IMR-90 (cell line): ENCODE measurements around the gene AUTS2. TPM values are rescaled to one million over a fixed set of nuclear protein-coding genes. Genes with fewer than 3 reads are reported as not detected.

ENCODE experiments used
- ATAC-seq: fragments of 200-7000 bp; cut with Tn5 transposase; 2 replicates; pipeline ENCODE4 v1.9.1; 2020; ENCODE audit warnings: low read depth, mild to moderate bottlenecking, moderate library complexity
- BruUV-seq: library from RNA; stranded (reverse); fragments of 400-500 nt; replicated peaks from 2 replicates; lab custom pipeline; 2021; lab: Mats Ljungman, UMichigan
- CTCF ChIA-PET: fragments of 300-600 bp; formaldehyde crosslinking; extraction: SDS; loops from one replicate; lab custom pipeline; 2021; ENCODE audit warnings: antibody characterized with exemption; lab: Yijun Ruan, JAX
- POLR2A ChIA-PET: fragments of 300-600 bp; sonication (Branson Sonifier 250); formaldehyde crosslinking; loops from one replicate; lab custom pipeline; 2022; ENCODE audit warnings: antibody characterized with exemption; ENCODE audit not compliant: unreplicated experiment; lab: Charles Lee
- DNase-seq: peaks from one replicate; pipeline ENCODE4 v3.0.0; 2013
- H2AFZ ChIP-seq: replicated peaks from 2 replicates; pipeline ENCODE3; 2013; ENCODE audit warnings: low read length, mild to moderate bottlenecking; ENCODE audit not compliant: poor library complexity
- H2AK5ac ChIP-seq: 2 replicates; pipeline ENCODE4 v1.6.1; 2013; ENCODE audit warnings: low read depth, low read length, inconsistent platforms
- H2AK9ac ChIP-seq: replicated peaks from 2 replicates; pipeline ENCODE3; 2013; ENCODE audit warnings: mild to moderate bottlenecking, low read depth, low read length, moderate library complexity; ENCODE audit not compliant: poor library complexity
- H2BK120ac ChIP-seq: 2 replicates; pipeline ENCODE4 v1.6.1; 2013; ENCODE audit warnings: low read depth, low read length, inconsistent platforms
- H2BK15ac ChIP-seq: 3 replicates; pipeline ENCODE4 v1.6.1; 2013; ENCODE audit warnings: low read depth, low read length, inconsistent platforms
- H2BK20ac ChIP-seq: 2 replicates; pipeline ENCODE4 v1.6.1; 2013; ENCODE audit warnings: low read depth, mild to moderate bottlenecking, inconsistent platforms, low read length, moderate library complexity
- H2BK5ac ChIP-seq: 2 replicates; pipeline ENCODE4 v1.6.1; 2013; ENCODE audit warnings: mild to moderate bottlenecking, low read depth, low read length, inconsistent platforms; ENCODE audit not compliant: poor library complexity, severe bottlenecking
- H3K14ac ChIP-seq: replicated peaks from 2 replicates; pipeline ENCODE4 v1.6.1; 2013; ENCODE audit warnings: low read depth, low read length, inconsistent platforms
- H3K18ac ChIP-seq: 2 replicates; pipeline ENCODE4 v1.6.1; 2013; ENCODE audit warnings: low read depth, low read length, control low read depth
- H3K23ac ChIP-seq: 2 replicates; pipeline ENCODE4 v1.6.1; 2013; ENCODE audit warnings: low read depth, low read length, inconsistent platforms
- H3K27ac ChIP-seq: 2 replicates; pipeline ENCODE4 v1.5.1; 2013; ENCODE audit warnings: mild to moderate bottlenecking, control low read depth, low read length; ENCODE audit not compliant: insufficient read depth
- H3K27me3 ChIP-seq: 2 replicates; pipeline ENCODE4 v1.6.1; 2013; ENCODE audit warnings: low read length; ENCODE audit not compliant: control insufficient read depth, insufficient read depth
- H3K36me3 ChIP-seq: 2 replicates; pipeline ENCODE4 v1.6.1; 2013; ENCODE audit warnings: low read length, mixed read lengths; ENCODE audit not compliant: control insufficient read depth, insufficient read depth
- H3K4ac ChIP-seq: 2 replicates; pipeline ENCODE4 v1.6.1; 2013; ENCODE audit warnings: low read depth, low read length, inconsistent platforms
- H3K4me1 ChIP-seq: 2 replicates; pipeline ENCODE4 v1.6.1; 2013; ENCODE audit warnings: low read length, mixed read lengths; ENCODE audit not compliant: control insufficient read depth, insufficient read depth
- H3K4me2 ChIP-seq: 2 replicates; pipeline ENCODE4 v1.6.1; 2013; ENCODE audit warnings: low read depth, mild to moderate bottlenecking, control low read depth, low read length, moderate library complexity
- H3K4me3 ChIP-seq: 2 replicates; pipeline ENCODE4 v1.5.1; 2013; ENCODE audit warnings: low read depth, mild to moderate bottlenecking, control low read depth, low read length, moderate library complexity; ENCODE audit not compliant: insufficient read depth
- H3K56ac ChIP-seq: 2 replicates; pipeline ENCODE4 v1.6.1; 2013; ENCODE audit warnings: low read length, inconsistent platforms; ENCODE audit not compliant: insufficient read depth; ENCODE audit errors: extremely low read depth
- H3K79me1 ChIP-seq, 2 experiments: 2 replicates each; pipeline ENCODE4 v1.6.1; 2013; ENCODE audit warnings: low read length in 2 of 2, inconsistent platforms in 1 of 2, low read depth in 1 of 2
- H3K9ac ChIP-seq: 2 replicates; pipeline ENCODE4 v1.6.1; 2013; ENCODE audit warnings: low read depth, low read length, control low read depth
- H3K9me1 ChIP-seq: 2 replicates; pipeline ENCODE4 v1.6.1; 2013; ENCODE audit warnings: low read length, inconsistent platforms; ENCODE audit not compliant: insufficient read depth
- H3K9me3 ChIP-seq: 2 replicates; pipeline ENCODE4 v1.6.1; 2013; ENCODE audit warnings: low read length; ENCODE audit not compliant: control insufficient read depth, insufficient read depth
- H4K20me1 ChIP-seq: 2 replicates; pipeline ENCODE4 v1.6.1; 2013; ENCODE audit warnings: low read length, inconsistent platforms; ENCODE audit not compliant: insufficient read depth
- H4K5ac ChIP-seq: 2 replicates; pipeline ENCODE4 v1.6.1; 2013; ENCODE audit warnings: mild to moderate bottlenecking, low read depth, low read length, control low read depth
- H4K8ac ChIP-seq, 2 experiments: 2 replicates each; pipeline ENCODE4 v1.6.1; 2013; ENCODE audit warnings: low read depth in 2 of 2, low read length in 2 of 2, control low read depth in 1 of 2, inconsistent platforms in 1 of 2
- H4K91ac ChIP-seq: 2 replicates; pipeline ENCODE4 v1.6.1; 2013; ENCODE audit warnings: low read depth, low read length, inconsistent platforms; ENCODE audit not compliant: insufficient read depth
- FOS ChIP-seq: fragments of 150-350 bp; IDR thresholded peaks from 2 replicates; pipeline ENCODE4 v1.6.1; 2016; ENCODE audit warnings: low read depth, low read length
- MAFK ChIP-seq: IDR thresholded peaks from 2 replicates; pipeline ENCODE4 v1.6.1; 2012; ENCODE audit warnings: low read depth, low read length, improper control_type of control experiment
- MXI1 ChIP-seq: IDR thresholded peaks from 2 replicates; pipeline ENCODE4 v1.6.1; 2012; ENCODE audit warnings: low read depth, mild to moderate bottlenecking, low read length, moderate library complexity, borderline replicate concordance
- RAD21 ChIP-seq: IDR thresholded peaks from 2 replicates; pipeline ENCODE4 v1.6.1; 2012; ENCODE audit warnings: low read length, improper control_type of control experiment
- RCOR1 ChIP-seq: IDR thresholded peaks from 2 replicates; pipeline ENCODE4 v1.6.1; 2012; ENCODE audit warnings: mild to moderate bottlenecking, low read length, improper control_type of control experiment; ENCODE audit not compliant: insufficient replicate concordance
- SMC3 ChIP-seq: fragments of 150-350 bp; IDR thresholded peaks from 2 replicates; pipeline ENCODE4 v1.6.1; 2016; ENCODE audit warnings: low read depth, mild to moderate bottlenecking, antibody characterized with exemption, low read length, moderate library complexity
- USF2 ChIP-seq: fragments of 150-350 bp; IDR thresholded peaks from 2 replicates; pipeline ENCODE4 v1.6.1; 2017; ENCODE audit warnings: mild to moderate bottlenecking, antibody characterized with exemption, low read length, low read depth
- WGBS, 2 experiments: methylation state at CpG; one replicate each; pipeline versions ENCODE4 v1.1.5 to v1.1.7; 2013; ENCODE audit warnings: missing lambda C conversion rate in 2 of 2; ENCODE audit not compliant: insufficient read length in 1 of 2; ENCODE audit errors: extremely low coverage in 2 of 2; 5-methylcytosine and 5-hydroxymethylcytosine counted together
- dilution Hi-C: fragments of 300-500 bp; cut with HindIII; formaldehyde crosslinking; loops from one replicate; pipeline ENCODE4 v1.14.3; 2018; ENCODE audit warnings: low sequenced_read_pairs; ENCODE audit not compliant: unreplicated experiment
- in situ Hi-C: fragments of 300-500 bp; cut with MboI; formaldehyde crosslinking; loops from 3 replicates; pipeline ENCODE4 v1.14.3; 2019; ENCODE audit warnings: low sequenced_read_pairs, inconsistent platforms, mixed read lengths
- intact Hi-C: fragments of 100-400 bp; cut with micrococcal nuclease; formaldehyde crosslinking; loops from 2 replicates; pipeline ENCODE4 v1.10.0; 2022
- polyA plus RNA-seq, 3 experiments: library from polyadenylated mRNA; depleted of rRNA; stranded (reverse); fragments of >200 nt; gene quantifications; 2 replicates each; pipeline ENCODE4 v1.2.3, GENCODE V29; 2012; ENCODE audit warnings: low replicate concordance in 1 of 3
- total RNA-seq: library from RNA; depleted of rRNA; stranded (reverse); fragments of >200 nt; gene quantifications from 2 replicates; pipeline ENCODE4 v1.2.3, GENCODE V29; 2012

The AUTS2 gene
- total and polyA plus RNA-seq, 2 of the 4 experiments (the other 2 are of a cell fraction), result 0.90 to 3.0 TPM

GRCh38 chr7:70700055-70700940, 1102.0 kb downstream of the AUTS2 start:
- Histone ChIP-seq H3K27ac (no peak overlapping the region), H3K4ac (no peak overlapping the region), H4K20me1 (no peaks in the 10 kb centered on the region), H3K4me2 (no peak overlapping the region), H4K5ac (no peak overlapping the region), H3K23ac (no peak overlapping the region), H3K9me3 (no peaks in the 10 kb centered on the region), H3K9ac (no peak overlapping the region), H2BK5ac (no peak overlapping the region), H4K8ac (no peak overlapping the region), H2BK15ac (no peak overlapping the region), H3K56ac (no peak overlapping the region), H2AFZ (no peak overlapping the region), H3K14ac (no peak overlapping the region), H3K79me1 (peaks cover 0 to 11% of the 10 kb centered on the region in 2 experiments; a peak in 2 of 4 replicates), H2AK9ac (no peak overlapping the region), H2BK120ac (no peak overlapping the region), H3K27me3 (no peaks in the 10 kb centered on the region), H3K36me3 (no peaks in the 10 kb centered on the region), H2BK20ac (no peak overlapping the region), H3K4me3 (no peak overlapping the region), H3K18ac (no peak overlapping the region), H4K91ac (no peak overlapping the region), H2AK5ac (no peak overlapping the region), H3K9me1 (no peaks in the 10 kb centered on the region), H3K4me1 (peaks cover 4% of the 10 kb centered on the region)
- no TSS peak for BruUV-seq
- intact Hi-C loops, result no loop called here
- WGBS, 2 experiments, result no CpG with 5 or more reads among the region's 11 CpGs
- ChIA-PET POLR2A (no interaction called here), CTCF (no interaction called here)
- TF ChIP-seq MXI1 (no peak), RAD21 (no peak), SMC3 (no peak), FOS (no peak), USF2 (no peak), MAFK (no peak), RCOR1 (no peak)
- DNase-seq (no peak), ATAC-seq (no peak)
- dilution Hi-C loops, result no loop called here
- in situ Hi-C loops, result no loop called here
